ENCODE measurements around the gene DPP6.

The DPP6 gene

DNA sequence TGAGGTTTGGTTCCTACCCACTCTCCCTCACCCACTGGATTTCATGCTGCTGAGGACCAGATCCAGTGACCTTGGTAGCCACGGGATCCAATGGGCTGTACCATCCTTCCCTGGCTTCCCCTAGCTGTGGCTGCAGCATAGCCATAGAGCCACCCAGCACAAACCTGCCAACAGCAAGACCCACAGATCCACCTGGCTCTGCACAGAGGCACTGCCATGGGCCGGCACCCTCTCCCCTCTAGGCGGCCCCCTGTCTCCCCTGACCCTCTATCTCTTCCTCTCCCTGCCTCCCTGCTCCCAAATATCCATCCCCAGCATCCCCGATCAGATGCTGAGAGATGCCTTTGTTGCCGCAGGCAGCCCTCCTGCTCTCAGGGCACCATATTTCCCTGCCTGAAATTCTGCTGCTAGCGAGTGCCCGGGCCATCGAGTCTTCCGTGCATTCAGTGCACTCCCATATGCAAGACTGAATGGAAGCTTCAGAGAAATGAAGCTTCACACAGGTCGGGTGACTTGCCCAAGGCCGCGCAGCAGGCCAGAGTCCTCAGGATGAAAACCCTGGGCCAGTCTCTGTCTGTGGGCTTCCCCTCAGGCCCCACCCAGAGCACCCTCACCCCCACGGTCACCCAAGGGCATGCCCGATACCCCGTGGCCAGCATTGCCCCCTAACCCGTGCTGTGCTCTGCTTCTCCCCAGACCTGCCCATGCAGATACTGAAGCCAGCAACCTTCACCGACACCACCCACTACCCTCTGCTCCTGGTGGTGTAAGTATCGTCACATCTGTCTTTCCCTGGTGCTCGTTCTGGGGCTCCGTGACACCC lies 819.9 kb downstream of the DPP6 start:
- no peak for DNase-seq

DNA sequence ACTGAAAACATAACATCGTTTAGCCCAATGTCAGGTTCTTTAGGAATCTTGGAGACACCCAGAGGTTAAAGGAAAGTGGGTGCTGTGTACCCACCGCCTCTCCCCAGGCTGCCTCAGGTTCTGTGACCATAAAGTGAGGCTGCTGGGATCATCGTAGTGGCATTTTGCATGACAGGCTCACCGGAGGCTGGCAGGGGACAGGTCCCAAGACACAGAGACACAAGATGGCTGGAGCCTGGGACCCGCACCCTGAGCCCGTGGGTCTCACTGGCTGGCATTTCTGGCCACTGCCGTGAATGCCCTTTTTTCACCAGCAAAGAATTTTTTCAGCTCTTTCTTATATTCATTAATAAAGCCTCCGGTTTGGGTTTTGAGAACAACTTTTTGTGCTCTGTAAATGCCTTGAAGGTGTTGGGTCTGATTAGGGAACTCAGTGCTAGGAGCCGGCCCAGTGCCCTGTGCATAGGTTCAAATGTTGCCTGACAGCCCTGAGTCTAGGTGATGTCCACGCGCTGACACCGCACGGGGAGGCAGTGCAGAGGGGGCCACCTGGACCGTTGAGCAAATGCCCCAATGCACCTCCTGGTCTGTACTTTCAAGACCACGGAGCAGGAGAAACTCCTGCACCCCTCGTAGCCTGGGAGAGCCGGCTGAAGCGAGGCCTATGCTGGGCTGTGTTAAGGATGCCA lies 820.8 kb downstream of the DPP6 start:
- no peak for DNase-seq

DNA sequence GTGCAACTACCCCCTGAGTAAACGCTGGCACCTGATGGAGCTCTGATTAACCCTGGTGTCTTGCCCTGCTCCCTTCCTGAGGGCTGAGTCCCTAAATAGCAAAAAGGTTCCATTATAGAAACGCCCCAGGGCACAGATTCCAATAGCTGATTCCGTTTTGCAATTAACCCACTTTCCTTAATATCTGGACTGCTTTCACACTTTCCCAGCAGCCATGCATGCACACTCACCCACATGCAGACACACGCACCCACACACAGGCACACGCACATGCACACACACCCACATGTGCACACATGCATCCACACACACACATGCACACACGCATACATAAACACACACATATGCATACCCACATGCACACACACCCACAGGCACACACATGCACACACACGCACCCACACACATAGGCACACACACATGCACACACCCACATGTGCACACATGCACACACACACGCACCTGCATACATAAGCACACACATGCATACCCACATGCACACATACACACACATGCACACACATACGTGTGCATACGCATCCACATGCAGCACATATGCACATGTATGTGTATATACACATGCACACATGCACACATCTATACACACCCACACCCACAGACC lies 821.4 kb downstream of the DPP6 start:
- DNase-seq, result no peak

DNA sequence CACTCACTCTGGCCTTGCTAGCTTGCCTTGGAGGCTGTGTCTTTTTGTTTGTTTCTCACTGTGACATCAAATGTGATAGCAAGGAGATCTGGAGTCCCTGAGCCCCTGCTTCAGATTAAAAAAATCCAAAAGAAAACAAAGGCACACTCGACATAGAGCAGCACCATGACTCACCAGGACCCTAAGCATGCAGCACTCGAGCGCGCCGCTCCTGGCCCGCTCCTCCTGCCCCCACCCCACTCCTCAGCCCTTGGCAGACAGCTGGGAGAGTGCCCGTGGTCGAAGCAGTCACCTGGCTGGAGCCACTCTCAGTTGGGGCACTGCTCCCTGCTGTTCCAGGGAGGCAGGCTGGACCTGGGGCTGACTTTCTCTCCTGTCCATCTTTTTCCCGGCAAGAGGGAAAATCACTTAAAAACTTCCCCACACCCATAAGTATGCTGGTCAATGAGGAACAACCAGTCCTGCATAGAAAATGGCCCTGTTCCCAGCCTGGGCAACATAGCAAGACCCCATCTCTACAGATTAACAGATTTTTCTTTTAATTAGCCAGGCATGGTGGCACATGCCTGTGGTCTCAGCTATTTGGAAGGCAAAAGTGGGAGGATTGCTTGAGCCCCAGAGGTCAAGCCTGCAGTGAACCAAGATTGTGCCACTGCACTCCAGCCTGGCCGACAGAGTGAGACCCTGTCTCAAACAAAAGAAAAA lies 822.4 kb downstream of the DPP6 start:
- DNase-seq, result no peak

DNA sequence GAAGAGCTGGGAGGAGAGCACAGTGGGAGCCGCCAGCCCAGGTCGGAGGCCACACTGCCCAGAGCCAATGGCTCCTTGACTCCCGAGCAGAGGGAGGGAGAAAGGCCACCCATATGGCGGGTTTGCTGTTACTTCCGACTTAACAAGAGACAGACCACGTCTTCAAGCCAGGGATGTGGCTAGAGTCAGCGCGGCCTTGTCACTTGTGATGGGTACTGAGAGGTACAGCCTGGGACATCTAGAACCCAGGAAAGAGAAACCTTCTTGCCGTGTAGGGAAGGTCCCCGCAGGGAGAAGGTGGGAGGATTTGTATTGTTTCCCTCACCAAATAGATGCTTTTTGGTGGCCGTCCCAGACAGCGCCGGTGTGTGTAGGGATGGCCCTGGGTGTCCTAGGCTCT lies 823.1 kb downstream of the DPP6 start:
- no peak for DNase-seq

DNA sequence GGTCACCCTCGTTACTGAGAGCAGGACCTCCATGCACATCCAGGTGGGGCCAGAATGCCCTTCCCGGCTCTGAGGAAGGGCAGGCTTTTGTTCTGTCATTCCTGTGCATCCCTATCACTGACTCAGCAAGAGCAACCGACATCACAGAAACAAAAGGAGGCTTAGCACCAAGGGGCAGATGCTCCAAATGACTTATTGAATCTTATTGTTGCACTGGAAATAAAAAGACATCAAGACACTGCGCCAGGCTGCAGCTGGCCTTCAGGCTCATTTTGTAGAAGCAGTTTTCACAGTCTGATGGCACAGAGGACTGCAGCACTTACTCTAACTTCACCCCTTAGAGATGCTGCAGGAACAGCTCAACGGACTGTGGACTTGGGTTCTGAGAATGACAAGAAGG lies 824.3 kb downstream of the DPP6 start:
- DNase-seq, result no peak

DNA sequence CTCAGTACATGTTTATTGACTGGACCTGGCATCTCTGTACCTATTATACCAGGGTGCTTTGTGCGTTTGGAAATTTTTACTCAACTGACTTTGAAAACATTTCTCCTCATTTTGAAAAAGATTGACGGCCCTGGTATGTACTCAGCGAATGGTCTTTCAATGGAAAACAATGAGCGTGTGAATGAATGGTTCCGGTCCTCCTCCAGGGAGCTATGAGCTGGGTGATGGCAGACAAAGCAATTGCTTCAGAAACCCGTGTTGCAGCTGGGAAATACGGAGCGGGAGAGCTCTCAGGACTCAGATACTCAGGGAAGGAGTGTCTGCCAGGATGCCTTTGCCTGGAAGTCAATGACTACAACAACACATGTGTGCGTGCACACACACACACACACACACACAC lies 824.8 kb downstream of the DPP6 start:
- DNase-seq, result no peak

DNA sequence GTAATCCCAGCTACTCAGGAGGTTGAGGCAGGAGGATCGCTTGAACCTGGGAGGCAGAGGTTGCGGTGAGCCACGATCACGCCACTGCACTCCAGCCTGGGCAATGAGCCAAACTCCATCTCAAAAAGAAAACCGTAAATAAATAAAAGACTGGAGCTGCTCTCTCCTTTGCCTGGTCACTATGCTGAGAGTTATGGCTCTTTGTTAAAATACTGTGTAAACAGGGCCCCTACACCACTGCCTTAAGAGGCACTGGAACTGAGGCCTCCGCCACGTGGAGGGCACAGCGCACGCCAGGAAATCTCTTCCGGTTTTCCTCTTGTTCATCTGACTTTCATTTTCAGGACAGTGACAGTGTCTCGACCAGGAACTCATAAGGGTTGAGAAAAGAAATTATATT lies 827.4 kb downstream of the DPP6 start:
- DNase-seq, result no peak

DNA sequence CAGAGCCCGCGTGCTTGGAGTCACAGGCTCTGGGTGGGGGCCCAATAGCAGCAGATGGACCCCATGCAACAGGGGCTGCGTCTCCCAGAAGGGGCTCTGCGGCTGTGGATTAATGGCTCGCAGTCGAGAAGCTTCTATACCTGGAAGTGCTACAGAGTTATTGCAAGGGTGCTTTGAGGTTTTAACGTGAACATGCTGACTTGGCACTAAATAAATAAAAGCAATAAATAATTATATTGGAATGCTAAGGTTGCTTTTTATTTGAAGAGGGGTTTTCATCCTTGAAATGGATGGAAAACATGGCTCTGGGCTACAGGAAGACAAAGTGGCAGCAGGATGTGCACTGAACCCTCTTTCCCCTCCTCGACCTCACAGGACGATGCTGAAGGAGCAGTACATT lies 828.3 kb downstream of the DPP6 start:
- DNase-seq, result no peak

DNA sequence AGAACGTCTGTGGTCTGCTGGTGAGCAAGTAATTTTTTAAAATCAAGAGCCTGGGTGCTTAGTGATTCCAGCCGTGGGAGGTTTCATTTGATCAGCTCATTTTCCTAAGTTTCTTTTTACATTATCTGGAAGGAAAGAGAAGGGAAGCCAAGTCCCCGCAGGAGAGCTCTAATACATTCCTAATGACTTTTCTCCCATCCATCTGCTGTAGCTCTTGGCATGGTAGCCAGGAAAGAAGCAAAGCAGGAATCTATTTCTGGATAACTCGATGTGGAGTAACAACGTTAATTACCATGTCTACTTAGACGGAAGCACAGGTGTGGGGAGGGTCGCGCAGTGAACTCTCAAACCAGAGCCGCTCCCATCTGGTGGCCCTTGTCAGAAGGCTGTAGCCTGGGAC lies 828.8 kb downstream of the DPP6 start:
- no peak for DNase-seq

DNA sequence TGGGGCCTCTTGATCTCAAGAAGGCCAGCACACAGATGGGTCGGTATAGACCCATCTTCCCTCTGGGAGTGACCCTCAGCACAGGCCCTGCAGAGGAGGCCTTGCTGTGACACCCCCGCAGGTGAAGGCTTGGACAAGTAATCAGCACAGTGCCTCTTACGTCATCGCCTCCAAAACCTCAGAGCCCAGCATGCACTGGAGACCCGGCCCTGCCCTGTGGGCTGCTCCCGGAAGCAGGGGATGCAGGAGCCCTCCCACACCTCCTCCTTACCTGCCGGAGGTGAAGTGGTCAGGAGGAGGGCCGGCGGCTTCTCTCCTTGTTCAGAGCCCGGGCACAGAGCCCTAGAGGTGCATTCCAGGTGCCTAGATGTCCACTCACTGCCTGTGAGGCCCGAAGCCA lies 829.3 kb downstream of the DPP6 start:
- no peak for DNase-seq

DNA sequence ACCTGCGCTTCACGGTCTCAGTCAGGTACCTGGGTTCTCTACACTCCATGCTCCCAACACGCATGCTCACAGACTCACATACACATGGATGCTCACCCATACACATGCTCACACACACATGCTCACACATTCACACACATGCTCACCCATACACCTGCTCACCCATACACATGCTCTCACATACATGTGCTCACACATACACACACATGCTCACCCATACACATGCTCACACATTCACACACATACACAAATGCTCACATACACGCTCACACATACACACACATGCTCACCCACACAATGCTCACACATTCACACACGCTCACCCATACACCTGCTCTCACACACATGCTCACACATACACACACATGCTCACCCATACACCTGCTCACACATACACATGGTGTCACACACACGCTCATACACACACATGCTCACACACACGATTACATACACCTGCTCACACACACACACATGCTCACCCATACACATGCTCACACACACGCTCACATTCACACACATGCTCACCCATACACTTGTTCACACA lies 830.8 kb downstream of the DPP6 start:
- no peak for DNase-seq

DNA sequence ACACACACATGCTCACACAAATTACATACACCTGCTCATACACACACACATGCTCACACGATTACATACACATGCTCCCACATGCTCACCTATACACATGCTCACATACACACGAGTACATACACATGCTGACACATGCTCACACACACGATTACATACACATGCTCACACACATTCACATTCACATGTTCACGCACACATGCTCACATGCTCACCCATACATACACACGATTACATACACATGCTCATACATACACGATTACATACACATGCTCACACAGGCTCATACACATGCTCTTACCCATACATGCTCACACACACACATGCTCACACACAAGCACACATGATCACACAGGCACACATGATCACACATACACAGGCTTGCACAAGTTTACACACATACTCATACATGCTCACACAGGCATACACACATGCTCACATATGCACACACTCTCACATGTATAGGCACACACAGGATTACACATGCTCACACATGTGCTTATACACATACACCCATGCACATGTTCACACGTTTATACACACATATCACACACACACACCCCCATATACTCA lies 832.2 kb downstream of the DPP6 start:
- DNase-seq, result no peak

DNA sequence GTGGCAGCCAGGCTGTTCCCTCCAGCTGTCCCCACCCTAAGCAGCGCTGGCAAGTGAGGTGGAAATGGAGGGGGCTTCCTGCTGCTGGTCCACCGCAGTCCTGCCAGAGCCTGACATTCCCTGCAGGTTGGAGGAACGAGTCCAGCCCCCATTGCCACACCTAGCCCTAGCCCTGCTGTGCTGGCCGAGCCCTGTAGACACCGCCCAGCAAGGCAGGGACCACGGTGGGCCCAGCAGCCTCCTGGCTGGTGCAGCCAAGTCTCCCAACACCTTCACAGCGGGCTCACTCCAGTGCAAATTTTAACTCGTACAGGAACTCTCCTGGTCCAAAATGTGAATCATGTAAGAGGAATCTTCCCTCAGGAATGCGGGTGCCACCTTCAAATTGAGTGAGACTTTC lies 834.4 kb downstream of the DPP6 start:
- DNase-seq, result no peak

DNA sequence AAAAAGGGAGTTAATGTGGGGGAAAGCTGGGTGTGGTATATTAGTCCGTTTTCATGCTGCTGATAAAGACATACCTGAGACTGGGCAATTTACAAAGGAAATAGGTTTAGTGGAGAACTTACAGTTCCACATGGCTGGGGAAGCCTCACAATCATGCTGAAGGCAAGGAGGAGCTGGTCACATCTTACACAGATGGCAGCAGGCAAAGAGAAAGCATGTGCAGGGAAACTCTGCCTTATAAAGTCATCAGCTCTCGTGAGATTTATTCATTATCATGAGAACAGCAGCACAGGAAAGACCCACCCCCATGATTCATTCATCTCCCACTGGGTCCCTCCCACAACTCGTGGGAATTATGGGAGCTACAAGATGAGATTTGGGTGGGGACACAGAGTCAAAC lies 836.5 kb downstream of the DPP6 start:
- no peak for DNase-seq

DNA sequence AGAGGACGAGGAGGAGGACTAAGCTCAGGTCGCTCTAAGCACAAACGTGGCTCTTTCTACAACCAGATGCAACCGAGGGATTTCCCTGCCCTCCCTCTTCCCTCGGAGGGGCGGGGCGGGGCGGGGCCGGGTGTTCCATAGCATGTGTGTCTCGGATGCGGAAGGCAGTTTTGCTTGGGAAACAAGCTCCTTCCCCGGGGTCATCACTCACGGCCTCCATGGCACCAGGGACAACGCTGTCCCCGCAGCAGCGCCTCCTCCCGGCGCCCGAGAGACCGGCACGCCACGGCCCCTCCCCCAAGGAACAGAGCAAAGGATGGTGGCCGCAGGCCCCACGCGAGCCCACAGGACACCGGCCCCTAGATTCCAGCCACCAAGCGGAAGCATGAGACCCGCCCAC lies 840.3 kb downstream of the DPP6 start:
- no peak for DNase-seq

DNA sequence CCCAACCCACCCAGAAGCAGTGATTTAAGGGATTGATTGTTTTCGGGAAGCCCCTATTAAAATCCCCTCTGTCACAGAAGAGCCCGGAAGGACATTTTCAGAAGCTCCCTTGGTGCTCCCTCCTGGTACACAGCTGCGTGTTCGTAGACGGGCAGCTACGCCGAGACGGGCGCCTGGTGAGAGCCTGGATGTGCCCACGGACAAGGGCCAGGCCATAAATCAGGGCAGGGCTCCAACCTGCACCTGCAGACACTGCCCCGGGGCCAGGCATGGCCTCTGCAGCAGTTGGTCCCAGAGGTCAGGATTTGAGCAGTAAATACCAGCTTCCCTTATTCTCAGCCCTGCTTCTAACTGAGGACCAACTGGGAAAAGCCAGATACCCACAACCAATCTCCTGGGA lies 843.9 kb downstream of the DPP6 start:
- no peak for DNase-seq

DNA sequence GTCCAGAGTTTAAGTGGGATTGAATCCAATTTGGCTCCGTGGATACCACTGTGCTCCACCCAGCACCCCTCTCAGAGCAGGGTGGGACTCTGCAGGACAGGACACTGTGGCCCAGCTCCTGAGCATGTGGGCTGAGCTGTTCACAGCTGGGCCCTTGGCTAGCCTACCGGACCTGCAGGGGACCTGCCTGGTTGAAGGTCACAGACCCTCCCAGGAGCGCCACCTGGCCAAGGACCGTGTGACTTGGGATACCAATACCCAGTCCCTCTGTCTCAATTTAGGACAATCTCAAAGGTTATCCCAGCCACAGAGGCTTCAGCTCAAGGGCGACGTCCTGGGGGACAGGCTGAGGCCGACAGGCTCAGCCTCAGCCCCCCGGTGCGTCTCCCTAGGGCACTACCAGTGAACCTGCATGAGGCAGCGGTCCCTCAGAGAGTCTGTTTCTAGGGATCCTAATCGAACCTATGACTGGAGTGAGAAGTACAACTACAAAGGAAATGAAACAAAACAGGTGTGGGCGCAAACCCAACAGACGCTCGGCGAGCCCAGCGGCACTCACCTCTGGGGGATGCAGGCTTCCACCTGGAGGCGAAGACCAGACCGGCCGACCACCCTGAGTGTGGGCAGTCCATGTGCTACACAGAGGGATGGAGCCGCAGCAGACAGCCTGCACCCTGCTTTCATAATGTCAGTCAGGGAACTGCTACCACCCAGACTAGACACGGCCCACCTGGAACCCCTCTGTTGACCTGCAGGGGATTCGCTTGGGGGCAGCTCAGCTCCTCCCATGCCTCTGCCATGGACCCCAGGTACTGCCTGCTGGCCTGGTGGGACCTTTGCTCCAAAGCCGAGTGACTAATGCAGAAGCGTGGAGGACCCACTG lies 847.0 kb downstream of the DPP6 start:
- DNase-seq, result no peak

DNA sequence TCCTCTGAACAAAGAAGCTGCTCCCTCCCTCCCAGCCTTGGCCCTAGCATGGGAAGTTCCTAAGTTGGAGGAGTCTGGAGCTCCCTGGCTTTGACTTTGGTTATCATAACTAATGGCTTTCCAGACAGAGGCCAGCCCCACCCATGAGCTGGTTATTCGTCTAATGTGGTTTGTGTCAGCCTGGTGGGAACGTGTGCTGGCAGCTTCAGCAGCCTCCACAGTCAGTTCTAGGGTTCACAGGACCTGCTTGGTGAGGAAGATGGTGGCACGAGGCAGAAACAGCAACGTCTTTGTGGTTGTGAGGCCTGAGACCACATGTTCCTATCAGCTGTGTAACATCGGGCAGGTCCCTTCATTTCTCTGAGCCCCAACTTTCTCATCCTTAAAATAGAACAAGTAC lies 847.7 kb downstream of the DPP6 start:
- DNase-seq, result no peak

DNA sequence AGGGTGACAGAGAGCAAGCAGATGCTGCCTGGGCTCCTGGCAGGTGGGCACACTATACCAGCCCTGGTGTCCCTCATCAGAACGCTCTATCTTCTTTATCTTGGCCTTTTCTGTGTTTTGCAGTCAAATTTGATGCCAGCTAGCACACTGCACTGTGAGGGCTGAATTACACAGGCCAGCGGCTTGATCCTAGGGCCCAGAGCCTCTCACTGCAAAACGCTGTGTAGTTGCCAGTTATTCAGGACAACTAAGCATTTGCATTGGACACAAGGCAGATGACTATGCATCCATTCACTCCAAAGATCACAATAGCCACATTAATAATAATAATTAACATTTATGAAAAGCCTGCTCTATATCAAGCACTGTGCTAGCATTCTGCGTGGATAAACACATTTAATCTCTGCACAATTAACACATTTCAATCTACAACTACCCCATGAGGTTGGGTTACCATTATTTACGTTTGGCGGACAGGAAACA lies 850.4 kb downstream of the DPP6 start:
- no peak for DNase-seq

DNA sequence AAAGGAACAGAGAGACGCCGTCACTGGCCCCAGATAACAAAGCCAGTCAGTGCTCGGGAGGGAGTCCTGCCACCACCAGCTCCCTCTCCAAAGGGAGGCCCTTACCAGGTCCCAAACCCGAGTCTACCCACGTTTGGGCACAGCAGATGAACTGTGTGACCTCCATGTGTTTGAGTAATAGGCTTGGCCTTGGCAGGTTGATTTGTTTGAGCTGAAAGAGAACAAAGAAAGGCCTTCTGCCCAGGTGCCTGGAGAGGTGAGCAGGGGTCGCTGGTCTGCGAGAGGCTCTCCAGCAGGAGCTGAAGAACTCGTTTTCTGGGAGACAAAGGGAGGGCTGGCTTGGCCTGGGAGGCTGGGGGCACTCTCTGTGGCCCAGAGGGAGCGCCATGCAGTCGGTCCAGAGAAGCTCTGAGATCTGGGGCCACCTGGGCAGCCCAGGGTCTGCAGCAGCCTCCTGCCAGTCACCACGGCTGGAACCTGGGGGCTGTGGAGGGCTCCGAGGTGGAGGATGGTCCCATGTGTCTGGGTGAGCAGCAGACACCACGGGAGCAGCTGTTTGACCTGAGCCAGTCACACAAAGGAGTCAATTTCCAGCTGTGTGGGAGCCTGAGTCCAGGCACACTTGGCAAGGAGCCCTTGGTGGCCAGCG lies 851.0 kb downstream of the DPP6 start:
- DNase-seq, result no peak

Data from activated CD4-positive, alpha-beta T cell treated with anti-CD3 and anti-CD28 coated beads, Interleukin-10, Interleukin-2, amounts not matched to agents 100 ng/mL and 50 ng/mL, durations not matched to agents 16 hours and 8 hours (primary cell).